GM19351 (cell line): ENCODE data around the gene RGR.

Experiments
- ATAC-seq: cut with Tn5 transposase; IDR thresholded peaks from one replicate; pipeline ENCODE4 v1.9.1; 2021; ENCODE audit warnings: mild to moderate bottlenecking, moderate library complexity; ENCODE audit not compliant: unreplicated experiment

Gene RGR

GRCh38 chr10:84217746-84218145 is 27.1 kb upstream of the RGR start:
- ATAC-seq: no peak

- no peak for ATAC-seq
These were observed 22.9 kb upstream of the RGR start for GRCh38 chr10:84221916-84222315.

DNA sequence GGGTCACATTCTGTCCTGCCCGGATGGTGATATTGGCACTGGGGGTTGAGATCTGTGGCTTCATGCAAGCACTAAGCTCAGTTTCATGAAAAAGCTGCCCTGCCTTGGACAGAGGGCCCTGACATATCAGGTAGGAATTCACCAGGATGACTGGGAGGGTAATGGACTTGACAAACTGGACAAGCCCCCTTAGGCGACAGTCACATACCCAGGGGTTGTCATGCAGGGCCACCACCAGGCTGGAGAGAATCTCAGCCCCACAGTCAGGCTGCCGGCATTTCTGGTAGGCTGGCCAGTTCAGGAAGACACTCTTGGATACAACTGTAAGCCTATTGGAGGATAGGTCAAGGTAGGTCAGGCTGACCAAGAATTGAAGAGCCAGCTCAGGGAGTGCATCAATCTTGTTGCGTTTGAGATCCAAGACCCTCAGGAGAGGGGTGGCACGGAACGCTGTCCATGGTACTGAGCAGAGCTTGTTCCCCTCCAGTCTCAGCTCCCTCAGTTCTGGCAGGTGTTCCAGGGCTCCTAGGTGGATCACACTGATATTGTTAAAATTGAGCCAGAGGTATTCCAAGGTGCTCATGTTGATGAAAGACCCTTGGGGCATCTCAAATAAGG is 20.3 kb upstream of the RGR start:
- no peak for ATAC-seq

- no peak for ATAC-seq
These were observed 19.3 kb upstream of the RGR start, which contains the start of gene LRIT2 for GRCh38 chr10:84225427-84226173. Gene LRIT2, minus strand, starts transcription at chr10:84225544. Its CDS starts 24 bp downstream, at chr10:84225520.

DNA sequence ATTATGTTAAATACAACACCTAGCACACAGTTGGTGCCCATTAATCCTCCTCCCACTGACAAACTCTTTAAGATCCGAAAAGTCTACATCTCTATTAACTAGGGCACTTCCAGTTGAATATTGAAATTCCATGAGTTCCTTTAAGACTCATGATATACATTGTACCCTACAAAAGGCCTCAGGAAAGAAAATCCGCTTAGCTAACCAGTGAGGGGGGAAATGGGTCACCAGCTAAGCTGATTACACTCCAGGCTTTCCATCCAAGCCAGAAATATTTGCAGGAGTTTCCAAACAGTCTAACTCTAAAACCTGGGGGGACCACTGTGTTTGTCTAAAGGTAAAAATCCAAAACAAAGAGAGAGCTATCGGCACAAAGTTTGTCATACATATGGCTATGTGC is 18.2 kb upstream of the RGR start:
- no peak for ATAC-seq

- no peak for ATAC-seq
These were observed 17.0 kb upstream of the RGR start for GRCh38 chr10:84227810-84228209.

DNA sequence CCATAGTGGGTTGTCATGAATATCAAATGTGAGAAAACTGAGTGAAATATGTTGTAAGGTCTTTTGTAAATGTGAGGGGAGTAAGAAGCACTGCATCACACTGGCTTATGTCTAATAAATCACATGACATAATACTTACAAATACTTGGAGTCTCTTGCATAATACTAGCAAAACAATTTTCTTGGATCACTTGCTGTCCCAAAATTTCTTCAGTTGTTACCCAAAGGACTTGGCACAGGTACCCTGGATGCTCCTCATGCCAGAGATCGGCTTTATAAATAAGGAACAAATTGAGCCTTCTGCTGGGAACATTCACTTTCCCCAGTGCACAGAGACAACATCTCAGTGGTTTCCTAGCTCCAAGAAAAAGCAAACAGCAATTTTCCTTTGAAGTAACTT is 14.5 kb upstream of the RGR start:
- no peak for ATAC-seq

GRCh38 chr10:84232376-84232775 is 12.5 kb upstream of the RGR start:
- no peak for ATAC-seq

- ATAC-seq: no peak
These were observed 10.9 kb upstream of the RGR start for GRCh38 chr10:84233940-84234339.

DNA sequence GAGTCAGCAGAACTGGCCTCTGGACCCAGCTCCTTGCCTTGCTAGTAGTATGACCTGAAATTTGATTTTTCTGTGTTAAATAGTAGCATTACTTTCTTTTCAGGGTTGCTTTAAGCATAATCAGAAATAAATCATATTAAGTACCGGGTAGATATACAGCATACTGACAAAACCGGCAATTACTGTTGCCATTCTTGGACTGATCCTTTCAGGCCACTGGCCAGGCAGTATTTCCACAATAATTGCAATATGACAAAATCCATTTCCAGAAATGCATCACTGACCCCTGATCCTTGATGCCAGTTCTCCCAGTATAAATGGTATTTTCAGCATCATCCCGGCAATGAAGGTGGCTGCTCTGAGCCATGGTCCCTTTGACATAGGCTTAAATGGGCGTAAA is 10.4 kb upstream of the RGR start:
- ATAC-seq: no peak

GRCh38 chr10:84235096-84235495 is 9.8 kb upstream of the RGR start:
- no peak for ATAC-seq

DNA sequence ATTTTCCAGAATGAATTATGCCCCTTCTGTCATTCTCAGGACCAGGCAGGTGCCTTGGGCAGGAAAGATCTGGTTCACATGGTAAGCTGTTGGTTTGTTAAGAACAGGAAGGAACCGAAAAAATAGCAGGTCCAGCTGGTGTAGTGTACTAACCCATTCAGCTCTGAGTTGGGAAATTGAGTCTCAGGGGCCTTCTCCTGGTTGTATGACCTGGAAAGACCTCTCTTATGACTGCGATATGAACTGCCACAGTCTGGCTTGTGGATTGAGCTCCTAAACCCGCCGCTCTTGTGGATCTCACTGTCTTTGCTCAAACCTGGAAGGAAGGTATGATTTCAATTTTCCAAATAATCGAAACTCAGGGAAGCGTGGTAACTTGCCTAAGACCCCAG is 8.1 kb upstream of the RGR start:
- ATAC-seq: no peak

- ATAC-seq: no peak
These were observed 7.4 kb upstream of the RGR start for GRCh38 chr10:84237199-84238051.

DNA sequence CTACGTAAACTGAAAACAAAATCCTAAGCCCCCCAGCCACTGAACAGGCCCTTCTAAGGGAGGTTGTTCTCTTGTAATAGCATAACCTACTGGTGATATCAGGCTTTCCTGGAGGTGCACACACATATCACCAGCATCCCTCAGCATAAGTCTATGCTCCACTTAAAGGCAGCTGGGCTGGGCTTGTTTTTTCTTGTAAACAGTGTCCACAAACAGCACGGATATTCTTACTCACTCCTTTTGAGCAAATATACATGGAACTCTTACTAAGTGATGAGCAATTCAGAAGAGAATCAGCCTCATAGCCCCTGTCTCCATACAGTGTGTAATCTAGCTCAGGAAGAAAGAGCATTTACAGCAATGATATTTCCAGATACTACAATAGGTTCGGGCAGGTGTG is 5.9 kb upstream of the RGR start:
- no peak for ATAC-seq

GRCh38 chr10:84241185-84241790 is 3.6 kb upstream of the RGR start, which contains the start of gene LRIT1:
Gene LRIT1, minus strand, starts transcription at chr10:84241546. Its CDS starts 107 bp downstream, at chr10:84241439.
- no peak for ATAC-seq

DNA sequence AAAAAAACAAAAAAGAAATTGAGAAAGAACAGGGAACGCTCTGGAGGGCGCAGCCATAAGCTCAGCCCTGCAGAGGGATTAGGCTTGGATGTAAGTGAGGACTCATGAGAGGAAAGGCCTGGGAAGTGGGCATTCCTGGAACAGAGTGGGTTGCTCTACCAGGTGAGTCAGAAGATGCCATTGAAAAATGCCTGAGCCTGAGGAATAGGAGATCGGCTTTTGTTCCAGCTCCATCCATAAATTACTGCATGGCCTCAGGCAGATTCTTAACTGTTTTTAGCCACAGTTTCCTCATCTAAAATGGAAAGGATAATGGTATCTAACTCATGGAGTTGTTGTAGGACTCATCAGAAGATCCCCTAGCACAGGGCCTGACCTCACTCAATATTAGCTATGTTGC is 1.1 kb upstream of the RGR start:
- no peak for ATAC-seq

DNA sequence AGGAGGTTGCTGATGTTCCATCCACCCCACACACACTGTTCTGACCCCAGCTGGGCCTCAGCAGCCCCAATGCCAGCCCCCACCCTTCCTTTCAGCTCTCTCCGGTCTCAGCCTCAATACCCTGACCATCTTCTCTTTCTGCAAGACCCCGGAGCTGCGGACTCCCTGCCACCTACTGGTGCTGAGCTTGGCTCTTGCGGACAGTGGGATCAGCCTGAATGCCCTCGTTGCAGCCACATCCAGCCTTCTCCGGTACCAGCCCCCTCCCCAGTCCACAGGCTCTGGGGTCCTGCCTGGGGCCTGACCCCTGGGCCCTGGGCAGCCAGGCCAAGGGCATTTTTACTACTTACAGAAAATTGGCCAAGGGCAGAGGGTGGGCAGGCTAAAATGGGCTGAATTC is 2.6 kb downstream of the RGR start:
- ATAC-seq: no peak

DNA sequence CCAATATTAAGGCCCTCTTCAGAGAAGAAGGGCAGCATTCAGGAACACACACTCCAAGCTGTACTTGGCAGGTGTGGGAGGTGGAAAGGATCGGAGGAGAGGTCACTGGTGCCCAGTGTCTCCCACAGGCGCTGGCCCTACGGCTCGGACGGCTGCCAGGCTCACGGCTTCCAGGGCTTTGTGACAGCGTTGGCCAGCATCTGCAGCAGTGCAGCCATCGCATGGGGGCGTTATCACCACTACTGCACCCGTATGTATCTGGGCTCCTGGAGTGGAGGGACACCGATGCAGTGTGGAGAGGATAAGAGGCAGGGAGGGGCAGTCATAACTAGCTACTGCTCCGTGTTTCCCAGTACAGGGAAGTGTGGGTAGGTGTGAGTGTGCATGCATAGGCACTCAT is 3.9 kb downstream of the RGR start:
- no peak for ATAC-seq

DNA sequence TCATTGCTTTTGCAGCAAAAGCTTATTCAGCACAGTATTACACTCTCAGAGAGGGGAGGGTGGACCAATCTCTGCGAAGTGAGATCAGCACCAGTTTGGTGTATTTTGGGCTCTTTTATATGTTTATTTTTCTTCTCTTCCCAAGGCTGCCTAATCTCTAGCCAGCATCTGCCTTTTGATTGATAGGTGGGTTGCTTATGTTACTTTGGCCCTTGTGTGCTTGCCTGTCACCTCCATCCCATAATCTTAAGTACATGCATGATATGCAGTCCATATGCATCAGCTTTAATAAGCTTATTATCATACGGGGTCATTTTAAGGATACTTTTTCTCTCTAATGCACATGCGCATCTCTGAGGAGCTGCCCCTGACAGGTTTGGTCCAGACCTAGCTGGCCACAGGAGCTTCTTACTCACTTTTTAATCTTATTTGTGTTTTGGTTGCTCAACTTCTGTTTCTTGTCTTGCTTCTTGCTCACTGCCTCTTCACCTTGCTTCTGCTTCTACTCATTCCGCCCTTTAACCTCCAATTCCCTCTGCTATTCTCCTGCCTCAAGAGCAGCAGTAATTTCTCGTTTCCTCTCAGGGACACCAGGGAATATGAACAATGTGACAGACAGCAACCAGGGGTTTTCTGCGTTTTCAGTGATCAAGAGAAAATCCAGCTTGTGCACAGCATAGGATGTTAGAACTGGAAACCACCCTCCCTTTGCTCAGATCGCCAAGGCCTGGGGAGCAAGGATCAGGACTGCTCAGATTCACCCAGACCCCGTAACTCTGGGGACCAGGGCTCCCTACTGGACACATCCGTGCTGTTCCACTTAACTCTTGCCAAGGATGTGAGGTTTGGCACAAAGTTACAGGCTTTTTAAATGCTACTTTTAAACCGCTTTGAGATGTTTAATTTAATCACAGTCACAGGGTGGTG is 10.0 kb downstream of the RGR start:
- ATAC-seq: no peak
